Nephron (organoid): ENCODE results near the gene CD55.

Experiments used
- H3K27ac Mint-ChIP-seq, 3 experiments: 2 replicates each; pipeline ENCODE4 v1.8.0; 2020; ENCODE audit warnings: mixed read lengths in 3 of 3, mild to moderate bottlenecking in 2 of 3, moderate library complexity in 1 of 3
- H3K27me3 Mint-ChIP-seq: 2 replicates; pipeline ENCODE4 v1.8.0; 2021; ENCODE audit warnings: low read depth, mild to moderate bottlenecking, moderate library complexity, mixed read lengths
- H3K36me3 Mint-ChIP-seq: 2 replicates; pipeline ENCODE4 v1.8.0; 2020; ENCODE audit warnings: low read depth, mixed read lengths
- H3K4me1 Mint-ChIP-seq: 2 replicates; pipeline ENCODE4 v1.8.0; 2020; ENCODE audit warnings: mixed read lengths
- H3K4me3 Mint-ChIP-seq, 3 experiments: 2 replicates each; pipeline ENCODE4 v1.8.0; 2020; ENCODE audit warnings: mild to moderate bottlenecking in 3 of 3, mixed read lengths in 3 of 3, moderate library complexity in 2 of 3
- H3K9me3 Mint-ChIP-seq: 2 replicates; pipeline ENCODE4 v1.8.0; 2020; ENCODE audit warnings: mixed read lengths
- TF ChIP-seq, protein P1 (sequence below), 3 experiments: fragments of 200-600 bp; sonication (generic); IDR thresholded peaks; one replicate each; pipeline ENCODE4 v1.5.0; 2021; ENCODE audit warnings: antibody characterized with exemption in 3 of 3; ENCODE audit not compliant: unreplicated experiment in 3 of 3

The CD55 gene

GRCh38 chr1:207306023-207306422 is 15.5 kb upstream of the CD55 start:
- Mint-ChIP-seq H3K36me3 (no peaks in the 10 kb centered on the region), H3K4me1 (peaks cover 10% of the 10 kb centered on the region), H3K27ac (no peak overlapping the region), H3K4me3 (no peak overlapping the region), H3K27me3 (peaks cover 3% of the 10 kb centered on the region), H3K9me3 (peaks cover 5% of the 10 kb centered on the region)
- TF ChIP-seq, protein P1, sequence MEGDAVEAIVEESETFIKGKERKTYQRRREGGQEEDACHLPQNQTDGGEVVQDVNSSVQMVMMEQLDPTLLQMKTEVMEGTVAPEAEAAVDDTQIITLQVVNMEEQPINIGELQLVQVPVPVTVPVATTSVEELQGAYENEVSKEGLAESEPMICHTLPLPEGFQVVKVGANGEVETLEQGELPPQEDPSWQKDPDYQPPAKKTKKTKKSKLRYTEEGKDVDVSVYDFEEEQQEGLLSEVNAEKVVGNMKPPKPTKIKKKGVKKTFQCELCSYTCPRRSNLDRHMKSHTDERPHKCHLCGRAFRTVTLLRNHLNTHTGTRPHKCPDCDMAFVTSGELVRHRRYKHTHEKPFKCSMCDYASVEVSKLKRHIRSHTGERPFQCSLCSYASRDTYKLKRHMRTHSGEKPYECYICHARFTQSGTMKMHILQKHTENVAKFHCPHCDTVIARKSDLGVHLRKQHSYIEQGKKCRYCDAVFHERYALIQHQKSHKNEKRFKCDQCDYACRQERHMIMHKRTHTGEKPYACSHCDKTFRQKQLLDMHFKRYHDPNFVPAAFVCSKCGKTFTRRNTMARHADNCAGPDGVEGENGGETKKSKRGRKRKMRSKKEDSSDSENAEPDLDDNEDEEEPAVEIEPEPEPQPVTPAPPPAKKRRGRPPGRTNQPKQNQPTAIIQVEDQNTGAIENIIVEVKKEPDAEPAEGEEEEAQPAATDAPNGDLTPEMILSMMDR (IDR thresholded peaks at IDR 0.05; ENCODE audit: unreplicated experiment in 3 of 3): no peak

- Mint-ChIP-seq H3K4me1 (peaks cover 10% of the 10 kb centered on the region), H3K9me3 (peaks cover 5% of the 10 kb centered on the region), H3K27ac (no peak overlapping the region), H3K27me3 (peaks cover 3% of the 10 kb centered on the region), H3K4me3 (no peak overlapping the region), H3K36me3 (no peaks in the 10 kb centered on the region)
- TF ChIP-seq, protein P1 (IDR thresholded peaks at IDR 0.05; ENCODE audit: unreplicated experiment in 3 of 3): no peak
Observed at GRCh38 chr1:207306603-207307002, 14.9 kb upstream of the CD55 start.

DNA sequence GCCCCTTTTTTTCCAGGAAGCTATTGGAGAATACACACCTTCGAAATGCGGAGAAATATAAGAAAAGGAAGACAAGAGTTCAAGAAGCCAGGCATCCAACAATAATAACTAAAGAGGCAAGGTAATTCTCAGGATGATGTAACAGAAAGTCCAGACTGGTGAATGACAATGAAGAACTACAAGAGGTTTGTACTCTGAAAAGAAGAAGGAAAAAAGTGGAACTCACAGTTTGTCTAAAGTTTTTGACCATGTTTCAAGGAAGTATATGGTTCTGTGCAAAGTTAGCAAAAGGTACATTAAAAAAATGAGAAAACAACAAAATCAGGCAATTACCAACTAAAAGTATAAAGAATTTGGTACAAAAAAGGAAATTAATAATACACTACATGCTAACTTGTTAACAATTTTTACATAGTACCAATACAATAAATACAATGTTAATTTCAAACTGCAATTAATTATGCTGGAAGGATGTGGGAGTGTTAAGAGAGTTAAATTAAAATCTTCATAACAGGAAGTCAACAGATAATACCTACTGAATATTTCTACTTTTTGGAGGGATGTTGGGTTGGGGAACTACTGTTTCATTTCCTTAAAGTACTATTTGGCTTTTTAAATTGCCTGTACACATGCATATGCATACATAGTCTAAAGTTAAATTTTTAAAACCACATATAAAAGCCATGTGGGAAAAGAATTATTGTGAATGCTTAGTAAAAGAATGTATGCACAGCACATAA is 12.9 kb upstream of the CD55 start:
- no peaks in the 10 kb centered on the region for H3K27me3 Mint-ChIP-seq
- H3K27ac Mint-ChIP-seq: no peak overlapping the region
- H3K36me3 Mint-ChIP-seq: no peaks in the 10 kb centered on the region
- peaks cover 10% of the 10 kb centered on the region for H3K4me1 Mint-ChIP-seq
- H3K4me3 Mint-ChIP-seq: no peak overlapping the region
- H3K9me3 Mint-ChIP-seq: no peaks in the 10 kb centered on the region
- TF ChIP-seq, protein P1 (IDR thresholded peaks at IDR 0.05; ENCODE audit: unreplicated experiment in 3 of 3): no peak

DNA sequence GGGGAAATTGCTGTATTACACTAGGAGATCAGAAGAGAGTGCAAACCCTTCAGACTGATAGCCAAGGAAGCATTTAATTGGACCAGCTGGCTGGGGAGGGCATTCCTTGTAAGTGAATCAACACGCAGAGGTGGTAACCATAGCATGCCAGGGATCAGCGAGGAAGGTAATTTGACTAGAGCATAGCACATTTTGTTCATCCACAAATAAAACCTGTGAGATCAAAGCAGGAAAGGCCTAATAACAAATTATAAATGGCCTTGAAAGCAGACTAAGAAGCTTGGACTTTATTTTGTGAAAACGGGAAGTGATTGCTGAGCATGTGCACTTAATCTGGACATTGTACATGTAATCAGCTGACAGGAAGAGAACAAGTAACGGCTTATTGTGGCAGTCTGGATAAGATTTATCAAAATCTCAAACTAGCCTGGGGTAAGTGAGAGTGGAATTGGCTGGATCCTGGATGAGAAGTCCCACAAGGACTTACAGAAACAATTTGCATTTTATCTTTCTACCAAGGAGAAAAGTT is 11.7 kb upstream of the CD55 start:
- peak overlapping the region in 1 of 3 experiments; percentile 16 for H3K4me3 Mint-ChIP-seq
- H3K36me3 Mint-ChIP-seq: no peaks in the 10 kb centered on the region
- H3K4me1 Mint-ChIP-seq: peaks cover 10% of the 10 kb centered on the region
- no peaks in the 10 kb centered on the region for H3K27me3 Mint-ChIP-seq
- H3K27ac Mint-ChIP-seq: peak overlapping the region; percentile 7 to 64 (median 24)
- TF ChIP-seq, protein P1 (IDR thresholded peaks at IDR 0.05; ENCODE audit: unreplicated experiment in 3 of 3): no peak
- no peaks in the 10 kb centered on the region for H3K9me3 Mint-ChIP-seq

DNA sequence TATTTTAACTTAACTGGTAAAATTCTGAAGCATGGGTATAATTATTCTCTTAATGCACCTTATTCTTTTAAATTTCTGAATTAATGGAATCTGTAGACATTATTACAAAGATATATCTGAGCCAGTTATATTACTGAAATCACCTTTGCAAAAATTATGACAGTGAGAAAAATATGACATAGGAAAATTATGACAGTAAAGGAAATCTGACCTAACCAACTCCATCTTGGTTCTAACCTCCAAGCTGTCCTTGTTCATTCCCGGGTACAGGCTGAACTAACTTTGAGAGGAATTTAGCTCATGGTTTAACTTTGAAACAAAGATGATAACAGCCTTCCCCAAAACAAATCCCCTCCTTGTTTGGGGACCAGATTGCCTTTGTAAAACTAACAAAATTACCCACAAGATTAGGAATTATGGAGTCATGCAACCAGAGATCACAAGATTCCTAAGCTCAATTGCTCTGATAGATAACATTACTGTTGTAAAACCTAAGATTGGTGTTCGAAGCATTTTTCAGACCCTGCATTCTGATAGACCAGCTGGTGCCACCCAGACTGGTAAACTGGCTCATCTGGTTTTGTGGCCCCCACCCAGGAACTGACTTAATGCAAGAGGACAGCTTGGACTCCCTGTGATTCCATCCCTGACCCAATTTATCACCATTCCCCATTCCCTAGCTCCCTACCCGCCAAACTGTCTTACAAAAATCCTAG is 9.4 kb upstream of the CD55 start:
- H3K36me3 Mint-ChIP-seq: no peaks in the 10 kb centered on the region
- H3K4me3 Mint-ChIP-seq: no peak overlapping the region
- no peaks in the 10 kb centered on the region for H3K27me3 Mint-ChIP-seq

More for the DNA sequence above, 9.4 kb upstream of the CD55 start:
- no peak overlapping the region for H3K27ac Mint-ChIP-seq
- peaks cover 10% of the 10 kb centered on the region for H3K4me1 Mint-ChIP-seq
- H3K9me3 Mint-ChIP-seq: no peaks in the 10 kb centered on the region
- TF ChIP-seq, protein P1 (IDR thresholded peaks at IDR 0.05; ENCODE audit: unreplicated experiment in 3 of 3): no peak
